H9 (cell line): ENCODE data around the gene PPP2CA. TPM values are rescaled to one million over a fixed set of nuclear protein-coding genes. Genes with fewer than 3 reads are reported as not detected.

Source experiments
- DNase-seq: peaks from one replicate; pipeline ENCODE4 v3.0.0-alpha.2; 2017
- H2AFZ ChIP-seq: one replicate; pipeline ENCODE4 v1.6.1; 2013; ENCODE audit warnings: mild to moderate bottlenecking, low read length, control low read depth, moderate library complexity
- H2AK5ac ChIP-seq: 2 replicates; pipeline ENCODE4 v1.6.1; 2013; ENCODE audit warnings: low read length, control low read depth, mixed read lengths; ENCODE audit not compliant: insufficient read length
- H2BK120ac ChIP-seq: one replicate; pipeline ENCODE4 v1.6.1; 2013; ENCODE audit warnings: low read depth, mild to moderate bottlenecking, low read length, control low read depth, inconsistent platforms; ENCODE audit not compliant: poor library complexity, severe bottlenecking
- H2BK12ac ChIP-seq: 2 replicates; pipeline ENCODE4 v1.6.1; 2013; ENCODE audit warnings: low read length, control low read depth, mixed read lengths, low read depth; ENCODE audit not compliant: insufficient read length
- H2BK15ac ChIP-seq: 2 replicates; pipeline ENCODE4 v1.6.1; 2013; ENCODE audit warnings: low read depth, low read length, control low read depth
- H2BK20ac ChIP-seq: one replicate; pipeline ENCODE4 v1.6.1; 2013; ENCODE audit warnings: low read depth, mild to moderate bottlenecking, low read length, control low read depth, inconsistent platforms; ENCODE audit not compliant: poor library complexity, severe bottlenecking
- H2BK5ac ChIP-seq: 2 replicates; pipeline ENCODE4 v1.6.1; 2013; ENCODE audit warnings: low read length, control low read depth, mixed read lengths; ENCODE audit not compliant: insufficient read length
- H3K14ac ChIP-seq: 2 replicates; pipeline ENCODE4 v1.6.1; 2013; ENCODE audit warnings: low read length, control low read depth; ENCODE audit not compliant: insufficient read depth
- H3K18ac ChIP-seq: 2 replicates; pipeline ENCODE4 v1.6.1; 2013; ENCODE audit warnings: low read depth, mild to moderate bottlenecking, mixed read lengths, low read length, control low read depth; ENCODE audit not compliant: insufficient read length
- H3K23ac ChIP-seq: 2 replicates; pipeline ENCODE4 v1.6.1; 2013; ENCODE audit warnings: low read length, control low read depth, mixed read lengths, low read depth; ENCODE audit not compliant: insufficient read length
- H3K23me2 ChIP-seq: 2 replicates; pipeline ENCODE4 v1.6.1; 2013; ENCODE audit warnings: low read depth, mild to moderate bottlenecking, mixed read lengths, low read length, control low read depth; ENCODE audit not compliant: insufficient read length, poor library complexity, severe bottlenecking
- H3K27ac ChIP-seq: 2 replicates; pipeline ENCODE4 v1.5.1; 2013; ENCODE audit warnings: low read length, control low read depth, mixed read lengths, low read depth; ENCODE audit not compliant: insufficient read length
- H3K27me3 ChIP-seq: 2 replicates; pipeline ENCODE4 v1.6.1; 2013; ENCODE audit warnings: low read length, control low read depth, inconsistent platforms; ENCODE audit not compliant: insufficient read depth
- H3K4ac ChIP-seq: 2 replicates; pipeline ENCODE4 v1.6.1; 2013; ENCODE audit warnings: low read depth, mild to moderate bottlenecking, control low read depth, inconsistent platforms, low read length, moderate library complexity
- H3K4me1 ChIP-seq: 2 replicates; pipeline ENCODE4 v1.6.1; 2013; ENCODE audit warnings: low read length, control low read depth, inconsistent platforms; ENCODE audit not compliant: insufficient read depth
- H3K4me2 ChIP-seq: 2 replicates; pipeline ENCODE4 v1.6.1; 2013; ENCODE audit warnings: low read length, control low read depth, mixed read lengths; ENCODE audit not compliant: insufficient read length, insufficient read depth
- H3K56ac ChIP-seq: 2 replicates; pipeline ENCODE4 v1.6.1; 2013; ENCODE audit warnings: low read depth, mild to moderate bottlenecking, mixed read lengths, low read length, control low read depth; ENCODE audit not compliant: insufficient read length
- H3K79me1 ChIP-seq: 2 replicates; pipeline ENCODE4 v1.6.1; 2013; ENCODE audit warnings: low read depth, mild to moderate bottlenecking, moderate library complexity, low read length, control low read depth, inconsistent platforms; ENCODE audit not compliant: insufficient read depth, poor library complexity, severe bottlenecking
- H3K79me2 ChIP-seq: 2 replicates; pipeline ENCODE4 v1.6.1; 2013; ENCODE audit warnings: low read length, control low read depth, inconsistent platforms; ENCODE audit not compliant: insufficient read depth
- H3K9ac ChIP-seq: 2 replicates; pipeline ENCODE4 v1.6.1; 2013; ENCODE audit warnings: low read length, control low read depth, mixed read lengths; ENCODE audit not compliant: insufficient read length; ENCODE audit errors: extremely low read depth
- H3K9me3 ChIP-seq: one replicate; pipeline ENCODE4 v1.6.1; 2013; ENCODE audit warnings: low read depth, low read length, inconsistent platforms; ENCODE audit not compliant: control insufficient read depth
- H3T11ph ChIP-seq: one replicate; pipeline ENCODE4 v1.6.1; 2013; ENCODE audit warnings: mild to moderate bottlenecking, low read length, control low read depth, inconsistent platforms
- H4K20me1 ChIP-seq: one replicate; pipeline ENCODE4 v1.6.1; 2013; ENCODE audit not compliant: control insufficient read depth, insufficient read length, insufficient read depth
- H4K5ac ChIP-seq: 2 replicates; pipeline ENCODE4 v1.6.1; 2013; ENCODE audit warnings: low read depth, mild to moderate bottlenecking, mixed read lengths, low read length, control low read depth; ENCODE audit not compliant: insufficient read length
- H4K8ac ChIP-seq: replicated peaks from 2 replicates; pipeline ENCODE4 v1.6.1; 2013; ENCODE audit warnings: low read length, control low read depth, mixed read lengths, low read depth; ENCODE audit not compliant: insufficient read length
- H4K91ac ChIP-seq: 2 replicates; pipeline ENCODE4 v1.6.1; 2013; ENCODE audit warnings: low read depth, mild to moderate bottlenecking, moderate library complexity, mixed read lengths, low read length, control low read depth; ENCODE audit not compliant: insufficient read length
- H3K27ac Mint-ChIP-seq, 3 experiments: 2 replicates in 2 of 3; 3 replicates in 1 of 3; pipeline ENCODE4 v1.8.0; 2020 to 2021; ENCODE audit warnings: mixed read lengths in 3 of 3, mild to moderate bottlenecking in 1 of 3, moderate library complexity in 1 of 3
- H3K27me3 Mint-ChIP-seq: 2 replicates; pipeline ENCODE4 v1.8.0; 2021; ENCODE audit warnings: low read depth, mild to moderate bottlenecking, moderate library complexity, mixed read lengths
- H3K36me3 Mint-ChIP-seq, 3 experiments: 2 replicates in 2 of 3; 3 replicates in 1 of 3; pipeline ENCODE4 v1.8.0; 2020 to 2021; ENCODE audit warnings: low read depth in 3 of 3, mixed read lengths in 3 of 3; ENCODE audit not compliant: insufficient read depth in 1 of 3
- H3K4me1 Mint-ChIP-seq, 2 experiments: 2 replicates each; pipeline ENCODE4 v1.8.0; 2020; ENCODE audit warnings: mixed read lengths in 2 of 2
- H3K4me3 Mint-ChIP-seq, 2 experiments: 2 replicates in 1 of 2; 3 replicates in 1 of 2; pipeline ENCODE4 v1.8.0; 2020 to 2021; ENCODE audit warnings: mild to moderate bottlenecking in 2 of 2, mixed read lengths in 2 of 2, moderate library complexity in 1 of 2
- H3K9me3 Mint-ChIP-seq, 2 experiments: 2 replicates in 1 of 2; 3 replicates in 1 of 2; pipeline ENCODE4 v1.8.0; 2020; ENCODE audit warnings: mild to moderate bottlenecking in 2 of 2, mixed read lengths in 2 of 2, moderate library complexity in 1 of 2
- WGBS: extraction: QIAGEN DNeasy Blood & Tissue Kit; methylation state at CpG from one replicate; pipeline ENCODE4 v1.1.7; 2013; ENCODE audit warnings: missing lambda C conversion rate, low lambda C conversion rate, mixed read lengths; ENCODE audit not compliant: insufficient read length; ENCODE audit errors: extremely low coverage; 5-methylcytosine and 5-hydroxymethylcytosine counted together
- total RNA-seq: library from RNA; stranded (reverse); gene quantifications from 2 replicates; pipeline ENCODE4 v1.2.1, GENCODE V29; 2021
- TF ChIP-seq, protein P1 (sequence below): fragments of 200-600 bp; sonication (generic); conservative IDR thresholded peaks from 3 replicates; pipeline ENCODE4 v1.8.0; 2021; ENCODE audit warnings: antibody characterized with exemption, mild to moderate bottlenecking

PPP2CA gene
- total RNA-seq, 1 experiment from 2014 or later, result 244 TPM

DNA sequence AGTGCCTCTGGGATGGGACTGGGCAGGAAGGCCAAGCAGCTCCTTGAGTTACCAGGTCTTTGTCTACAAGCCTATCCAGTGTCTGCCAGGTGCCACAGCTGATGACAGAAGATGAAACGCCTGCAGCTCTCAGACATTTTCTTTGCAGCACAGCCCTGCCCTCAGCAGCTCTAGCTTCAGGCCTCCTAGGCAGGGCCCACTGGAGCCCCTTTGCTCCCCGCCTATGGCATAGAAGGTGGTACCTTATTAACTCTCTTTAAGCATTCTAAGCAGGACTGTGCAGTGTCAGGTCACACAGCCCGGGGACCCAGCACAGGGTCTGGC lies 47.8 kb downstream of the PPP2CA start:
- Histone ChIP-seq H3K79me2 (peaks cover 18% of the 10 kb centered on the region), H3K27ac (no peak overlapping the region), H3K9ac (no peak overlapping the region), H2BK15ac (no peak overlapping the region), H3K14ac (no peak overlapping the region), H2AK5ac (no peak overlapping the region), H4K8ac (no peak overlapping the region), H4K5ac (no peak overlapping the region), H3K9me3 (no peaks in the 10 kb centered on the region), H3K18ac (no peak overlapping the region), H2BK20ac (no peak overlapping the region), H4K91ac (no peak overlapping the region), H2BK120ac (no peak overlapping the region), H2BK12ac (no peak overlapping the region), H3T11ph (no peak overlapping the region), H2AFZ (no peak overlapping the region), H3K79me1 (peaks cover 5% of the 10 kb centered on the region), H3K23ac (no peak overlapping the region), H3K56ac (no peak overlapping the region), H3K4me2 (no peak overlapping the region), H3K27me3 (no peaks in the 10 kb centered on the region), H4K20me1 (peaks cover 3% of the 10 kb centered on the region), H3K4me1 (peaks cover 3% of the 10 kb centered on the region), H2BK5ac (no peak overlapping the region), H3K23me2 (peaks cover 11% of the 10 kb centered on the region), H3K4ac (no peak overlapping the region)
- Mint-ChIP-seq H3K4me1 (peaks cover 14 to 17% of the 10 kb centered on the region in 2 experiments), H3K9me3 (no peaks in the 10 kb centered on the region), H3K27ac (peak overlapping the region in 1 of 3 experiments; percentile 62; a peak in 2 of 7 replicates), H3K4me3 (peak overlapping the region; percentile 93 to 97; a peak in 3 of 5 replicates), H3K27me3 (no peaks in the 10 kb centered on the region), H3K36me3 (peaks cover 7 to 13% (median 8%) of the 10 kb centered on the region in 3 experiments; a peak in 6 of 7 replicates)
- WGBS, result no CpG with 5 or more reads among the region's 3 CpGs
- DNase-seq, result no peak
- TF ChIP-seq, protein P1, sequence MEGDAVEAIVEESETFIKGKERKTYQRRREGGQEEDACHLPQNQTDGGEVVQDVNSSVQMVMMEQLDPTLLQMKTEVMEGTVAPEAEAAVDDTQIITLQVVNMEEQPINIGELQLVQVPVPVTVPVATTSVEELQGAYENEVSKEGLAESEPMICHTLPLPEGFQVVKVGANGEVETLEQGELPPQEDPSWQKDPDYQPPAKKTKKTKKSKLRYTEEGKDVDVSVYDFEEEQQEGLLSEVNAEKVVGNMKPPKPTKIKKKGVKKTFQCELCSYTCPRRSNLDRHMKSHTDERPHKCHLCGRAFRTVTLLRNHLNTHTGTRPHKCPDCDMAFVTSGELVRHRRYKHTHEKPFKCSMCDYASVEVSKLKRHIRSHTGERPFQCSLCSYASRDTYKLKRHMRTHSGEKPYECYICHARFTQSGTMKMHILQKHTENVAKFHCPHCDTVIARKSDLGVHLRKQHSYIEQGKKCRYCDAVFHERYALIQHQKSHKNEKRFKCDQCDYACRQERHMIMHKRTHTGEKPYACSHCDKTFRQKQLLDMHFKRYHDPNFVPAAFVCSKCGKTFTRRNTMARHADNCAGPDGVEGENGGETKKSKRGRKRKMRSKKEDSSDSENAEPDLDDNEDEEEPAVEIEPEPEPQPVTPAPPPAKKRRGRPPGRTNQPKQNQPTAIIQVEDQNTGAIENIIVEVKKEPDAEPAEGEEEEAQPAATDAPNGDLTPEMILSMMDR, result no peak
